GM13977 (cell line): ENCODE results near the gene PDE7B.

Experiments used
- DNase-seq: peaks from one replicate; pipeline ENCODE4 v3.0.0; 2012; ENCODE audit warnings: low spot score
- CTCF ChIP-seq: IDR thresholded peaks from 2 replicates; pipeline ENCODE4 v1.5.1; 2012; ENCODE audit warnings: mild to moderate bottlenecking, control low read depth; ENCODE audit not compliant: insufficient read depth; ENCODE audit errors: extremely low read depth, missing control alignments
- in situ Hi-C: fragments of 300-500 bp; cut with MboI; formaldehyde crosslinking; loops from one replicate; pipeline ENCODE4 v1.12.0; 2022; ENCODE audit warnings: low sequenced_read_pairs, low pct_unique_long_range_greater_than_20kb, mixed read lengths, inconsistent platforms; ENCODE audit not compliant: unreplicated experiment

The PDE7B gene

GRCh38 chr6:135814043-135814442, 37.5 kb upstream of the PDE7B start:
- in situ Hi-C loops: no loop called here
- no peak for TF ChIP-seq CTCF
- no peak for DNase-seq

GRCh38 chr6:135815216-135815615, 36.3 kb upstream of the PDE7B start:
- no peak for DNase-seq
- in situ Hi-C loops: no loop called here
- TF ChIP-seq CTCF: no peak

- no peak for TF ChIP-seq CTCF
- DNase-seq: no peak
- in situ Hi-C loops: no loop called here
Observed at GRCh38 chr6:135817035-135817434, 34.5 kb upstream of the PDE7B start.

GRCh38 chr6:135819665-135820064, 31.8 kb upstream of the PDE7B start:
- no peak for TF ChIP-seq CTCF
- DNase-seq: no peak

GRCh38 chr6:135820340-135820739, 31.2 kb upstream of the PDE7B start:
- no peak for TF ChIP-seq CTCF
- DNase-seq: no peak
- in situ Hi-C loops: no loop called here

More at GRCh38 chr6:135819665-135820064, 31.8 kb upstream of the PDE7B start:
- in situ Hi-C loops: no loop called here

- in situ Hi-C loops: no loop called here
- no peak for TF ChIP-seq CTCF
- DNase-seq: no peak
Observed at GRCh38 chr6:135823851-135824250, 27.6 kb upstream of the PDE7B start.

GRCh38 chr6:135826236-135826804, 25.2 kb upstream of the PDE7B start:
- TF ChIP-seq CTCF: no peak
- in situ Hi-C loops: no loop called here
- DNase-seq: no peak
